Suprapubic skin (tissue), 4 donors: ENCODE results near the gene CHAD. TPM values are rescaled to one million over a fixed set of nuclear protein-coding genes. Genes with fewer than 3 reads are reported as not detected.
"Not testable (repeated sequence)": the region's sequence is repeated elsewhere in the genome, so short reads cannot be mapped to it uniquely, and the experiment has no call there.

Experiments
- DNase-seq, 2 donors: peaks; one replicate each; pipeline ENCODE4 v3.0.0-alpha.2; 2019; ENCODE audit warnings: low spot score in 2 of 2
- H3K27ac ChIP-seq: fragments of 200-600 bp; sonication (generic); one replicate; pipeline ENCODE4 v1.5.1; 2019
- H3K27me3 ChIP-seq: fragments of 200-600 bp; sonication (generic); one replicate; pipeline ENCODE4 v1.5.1; 2019
- H3K36me3 ChIP-seq: fragments of 200-600 bp; sonication (generic); one replicate; pipeline ENCODE4 v1.5.1; 2019
- H3K4me1 ChIP-seq: fragments of 200-600 bp; sonication (generic); one replicate; pipeline ENCODE4 v1.5.1; 2019
- H3K4me3 ChIP-seq: fragments of 200-600 bp; sonication (generic); one replicate; pipeline ENCODE4 v1.5.1; 2019; ENCODE audit warnings: mild to moderate bottlenecking
- H3K9me3 ChIP-seq: fragments of 200-600 bp; sonication (generic); one replicate; pipeline ENCODE4 v1.5.1; 2019
- CTCF ChIP-seq, 2 donors: fragments of 200-600 bp in 1 of 2; fragments of 450-650 bp in 1 of 2; sonication (generic) in 1 of 2; IDR thresholded peaks; one replicate each; pipeline ENCODE4 v1.5.1; 2016 to 2019; ENCODE audit warnings: antibody characterized with exemption in 2 of 2, mild to moderate bottlenecking in 1 of 2, moderate library complexity in 1 of 2
- EP300 ChIP-seq: sonication (generic); formaldehyde crosslinking; IDR thresholded peaks from one replicate; pipeline ENCODE4 v1.6.1; 2017; ENCODE audit warnings: antibody characterized with exemption
- POLR2A ChIP-seq, 2 donors: fragments of 450-650 bp; IDR thresholded peaks; one replicate each; pipeline ENCODE4 v1.6.1; 2017; ENCODE audit warnings: antibody characterized with exemption in 2 of 2, mild to moderate bottlenecking in 2 of 2, moderate library complexity in 2 of 2
- POLR2AphosphoS5 ChIP-seq, 3 donors: sonication (generic); formaldehyde crosslinking; IDR thresholded peaks; one replicate each; pipeline ENCODE4 v1.6.1; 2017; ENCODE audit warnings: antibody characterized with exemption in 3 of 3
- WGBS: methylation state at CpG from one replicate; pipeline ENCODE4 v1.1.5; 2018; 5-methylcytosine and 5-hydroxymethylcytosine counted together
- total RNA-seq, 4 donors: library from RNA; depleted of rRNA; stranded (reverse); fragments of >200 nt; gene quantifications; one replicate each; pipeline ENCODE4 v1.1.0, GENCODE V29; 2016

CHAD gene
- total RNA-seq, 4 donors from 2014 or later, result 4.5 to 15.4 (median 7.2) TPM

GRCh38 chr17:50476545-50477315 lies 8.1 kb upstream of the CHAD start:
- WGBS, result 77% methylated on average over 18 of the region's 18 CpGs
- H3K36me3 ChIP-seq, result peaks cover 31% of the 10 kb centered on the region
- TF ChIP-seq POLR2A (IDR thresholded peaks at IDR 0.05) (no peak), POLR2AphosphoS5 (IDR thresholded peaks at IDR 0.05) (no peak), CTCF (IDR thresholded peaks at IDR 0.05) (no peak), EP300 (no peak)
- no peaks in the 10 kb centered on the region for H3K9me3 ChIP-seq
- H3K4me1 ChIP-seq, result peaks cover 26% of the 10 kb centered on the region
- H3K4me3 ChIP-seq, result no peak overlapping the region
- no peak for DNase-seq
- H3K27me3 ChIP-seq, result no peaks in the 10 kb centered on the region
- H3K27ac ChIP-seq, result no peak overlapping the region

GRCh38 chr17:50475775-50476544 lies 7.3 kb upstream of the CHAD start:
- H3K4me3 ChIP-seq, H3K9me3 ChIP-seq, H3K27ac ChIP-seq, H3K27me3 ChIP-seq, DNase-seq: not testable (repeated sequence)
- peaks cover 21% of the 10 kb centered on the region for H3K4me1 ChIP-seq
- 60% methylated on average over 25 of the region's 33 CpGs for WGBS
- peaks cover 39% of the 10 kb centered on the region for H3K36me3 ChIP-seq

- peaks cover 20% of the 10 kb centered on the region for H3K4me1 ChIP-seq
- no peak overlapping the region for H3K4me3 ChIP-seq
- H3K36me3 ChIP-seq, result peaks cover 39% of the 10 kb centered on the region
- TF ChIP-seq POLR2AphosphoS5 (IDR thresholded peaks at IDR 0.05) (no peak), POLR2A (IDR thresholded peaks at IDR 0.05) (no peak), EP300 (no peak), CTCF (IDR thresholded peaks at IDR 0.05) (no peak)
- 83% methylated on average over 4 of the region's 4 CpGs for WGBS
- no peak for DNase-seq
- no peaks in the 10 kb centered on the region for H3K9me3 ChIP-seq
- no peaks in the 10 kb centered on the region for H3K27me3 ChIP-seq
- no peak overlapping the region for H3K27ac ChIP-seq
Measured at GRCh38 chr17:50475362-50475761, 6.7 kb upstream of the CHAD start.

- 88% methylated on average over 2 of the region's 6 CpGs for WGBS
- H3K4me3 ChIP-seq, result no peak overlapping the region
- no peak for TF ChIP-seq CTCF (IDR thresholded peaks at IDR 0.05)
- TF ChIP-seq POLR2AphosphoS5 (IDR thresholded peaks at IDR 0.05), result no peak
- no peak for DNase-seq
- H3K27me3 ChIP-seq, result no peaks in the 10 kb centered on the region
- peaks cover 18% of the 10 kb centered on the region for H3K4me1 ChIP-seq
- no peak overlapping the region for H3K27ac ChIP-seq
- H3K36me3 ChIP-seq, result peaks cover 39% of the 10 kb centered on the region
- no peaks in the 10 kb centered on the region for H3K9me3 ChIP-seq
Measured at GRCh38 chr17:50474523-50474922, 5.8 kb upstream of the CHAD start.

GRCh38 chr17:50473901-50474300 lies 5.2 kb upstream of the CHAD start:
- whole genome bisulfite sequencing, result 91% methylated on average over 11 of the region's 11 CpGs
- H3K27ac ChIP-seq, result no peak overlapping the region
- no peak for DNase-seq
- peaks cover 39% of the 10 kb centered on the region for H3K36me3 ChIP-seq
- H3K9me3 ChIP-seq, result no peaks in the 10 kb centered on the region
- H3K27me3 ChIP-seq, result no peaks in the 10 kb centered on the region
- TF ChIP-seq CTCF (IDR thresholded peaks at IDR 0.05), result no peak
- TF ChIP-seq EP300, result no peak
- TF ChIP-seq POLR2A (IDR thresholded peaks at IDR 0.05), result no peak
- TF ChIP-seq POLR2AphosphoS5 (IDR thresholded peaks at IDR 0.05), result no peak
- peaks cover 22% of the 10 kb centered on the region for H3K4me1 ChIP-seq
- H3K4me3 ChIP-seq, result no peak overlapping the region

- not testable (repeated sequence) for H3K27ac ChIP-seq, H3K27me3 ChIP-seq, H3K9me3 ChIP-seq, DNase-seq, H3K4me3 ChIP-seq
- H3K36me3 ChIP-seq, result peaks cover 39% of the 10 kb centered on the region
- peaks cover 25% of the 10 kb centered on the region for H3K4me1 ChIP-seq
- 93% methylated on average over 13 of the region's 13 CpGs for whole genome bisulfite sequencing
Measured at GRCh38 chr17:50472761-50473161, 4.1 kb upstream of the CHAD start.
